G401.6 (cell line): ENCODE data around the gene RELL1.

Source experiments
- FAIRE-seq: peaks from 2 replicates; lab custom pipeline; 2012; peaks lifted over from hg19 to GRCh38; lab: Jason Lieb, UNC

The RELL1 gene

GRCh38 chr4:37635155-37635554, 51.0 kb downstream of the RELL1 start:
- FAIRE-seq, result no peak

- FAIRE-seq, result no peak
Measured at GRCh38 chr4:37634180-37634579, 52.0 kb downstream of the RELL1 start.

GRCh38 chr4:37632836-37633235, 53.3 kb downstream of the RELL1 start:
- FAIRE-seq, result no peak

- no peak for FAIRE-seq
Measured at GRCh38 chr4:37631551-37631950, 54.6 kb downstream of the RELL1 start.

- no peak for FAIRE-seq
Measured at GRCh38 chr4:37629713-37630112, 56.5 kb downstream of the RELL1 start.

GRCh38 chr4:37628977-37629609, 57.1 kb downstream of the RELL1 start:
- no peak for FAIRE-seq

GRCh38 chr4:37627263-37627662, 58.9 kb downstream of the RELL1 start:
- FAIRE-seq, result no peak

GRCh38 chr4:37625499-37625898, 60.7 kb downstream of the RELL1 start:
- FAIRE-seq, result no peak

GRCh38 chr4:37623940-37624339, 62.2 kb downstream of the RELL1 start:
- no peak for FAIRE-seq

- FAIRE-seq, result no peak
Measured at GRCh38 chr4:37623125-37623524, 63.1 kb downstream of the RELL1 start.

- no peak for FAIRE-seq
Measured at GRCh38 chr4:37620176-37620575, 66.0 kb downstream of the RELL1 start.

GRCh38 chr4:37615720-37616063, 70.5 kb downstream of the RELL1 start:
- no peak for FAIRE-seq

- FAIRE-seq, result no peak
Measured at GRCh38 chr4:37615059-37615719, 71.0 kb downstream of the RELL1 start.

- FAIRE-seq, result no peak
Measured at GRCh38 chr4:37612811-37613210, 73.4 kb downstream of the RELL1 start.

GRCh38 chr4:37609626-37610025, 76.5 kb downstream of the RELL1 start:
- FAIRE-seq, result no peak

- no peak for FAIRE-seq
Measured at GRCh38 chr4:37607018-37607417, 79.2 kb downstream of the RELL1 start.

- FAIRE-seq, result no peak
Measured at GRCh38 chr4:37605843-37606565, 80.2 kb downstream of the RELL1 start.

- FAIRE-seq, result no peak
Measured at GRCh38 chr4:37604461-37604860, 81.7 kb downstream of the RELL1 start.

GRCh38 chr4:37603711-37604110, 82.5 kb downstream of the RELL1 start:
- no peak for FAIRE-seq

- no peak for FAIRE-seq
Measured at GRCh38 chr4:37603070-37603468, 83.1 kb downstream of the RELL1 start.

GRCh38 chr4:37602454-37603069, 83.6 kb downstream of the RELL1 start:
- FAIRE-seq, result no peak

GRCh38 chr4:37601531-37601930, 84.6 kb downstream of the RELL1 start:
- no peak for FAIRE-seq

- FAIRE-seq, result no peak
Measured at GRCh38 chr4:37599092-37599790, 86.9 kb downstream of the RELL1 start.
